PC-3 (cell line): Measurements from ENCODE around the gene CXCR3. TPM values are rescaled to one million over a fixed set of nuclear protein-coding genes. Genes with fewer than 3 reads are reported as not detected.

Experiments used
- ATAC-seq: fragments of 200-7000 bp; cut with Tn5 transposase; 2 replicates; pipeline ENCODE4 v1.9.1; 2020; ENCODE audit warnings: mild to moderate bottlenecking, moderate library complexity
- BruUV-seq: library from RNA; stranded (reverse); fragments of 400-500 nt; replicated peaks from 2 replicates; lab custom pipeline; 2021; lab: Mats Ljungman, UMichigan
- CTCF ChIA-PET: fragments of 300-600 bp; sonication (Branson Sonifier 250); formaldehyde crosslinking; loops from one replicate; lab custom pipeline; 2022; ENCODE audit warnings: antibody characterized with exemption; lab: Charles Lee
- POLR2A ChIA-PET: fragments of 300-600 bp; sonication (Branson Sonifier 250); formaldehyde crosslinking; loops from one replicate; lab custom pipeline; 2022; ENCODE audit warnings: antibody characterized with exemption; ENCODE audit not compliant: unreplicated experiment; lab: Charles Lee
- DNase-seq: peaks from one replicate; pipeline ENCODE4 v3.0.0-alpha.2; 2015
- H2AFZ ChIP-seq: fragments of 300-600 bp; sonication (generic); 2 replicates; pipeline ENCODE4 v1.6.0; 2016; ENCODE audit warnings: antibody characterized with exemption, low read length
- H3F3A ChIP-seq: fragments of 300-600 bp; sonication (generic); one replicate; pipeline ENCODE4 v1.6.0; 2017; ENCODE audit warnings: antibody characterized with exemption, low read length, control low read depth, mild to moderate bottlenecking; ENCODE audit not compliant: unreplicated experiment
- H3K27ac ChIP-seq: fragments of 300-600 bp; sonication (generic); 2 replicates; pipeline ENCODE4 v1.5.1; 2016; ENCODE audit warnings: mild to moderate bottlenecking, low read length
- H3K27me3 ChIP-seq: fragments of 300-600 bp; sonication (generic); 2 replicates; pipeline ENCODE4 v1.6.1; 2016; ENCODE audit warnings: low read length, mixed read lengths
- H3K36me3 ChIP-seq: fragments of 300-600 bp; sonication (generic); 2 replicates; pipeline ENCODE4 v1.6.1; 2016; ENCODE audit warnings: low read depth, mixed run types, low read length, mixed read lengths
- H3K4me1 ChIP-seq: fragments of 300-600 bp; sonication (generic); 2 replicates; pipeline ENCODE4 v1.5.1; 2016; ENCODE audit warnings: low read length; ENCODE audit not compliant: insufficient read depth
- H3K4me2 ChIP-seq: fragments of 300-600 bp; sonication (generic); 2 replicates; pipeline ENCODE4 v1.6.0; 2016; ENCODE audit warnings: low read length
- H3K4me3 ChIP-seq: fragments of 300-600 bp; sonication (generic); 2 replicates; pipeline ENCODE4 v1.5.1; 2016; ENCODE audit warnings: mild to moderate bottlenecking, low read length, mixed read lengths
- H3K79me2 ChIP-seq: fragments of 300-600 bp; sonication (generic); 2 replicates; pipeline ENCODE4 v1.6.1; 2017; ENCODE audit warnings: low read length, mixed read lengths
- H3K9ac ChIP-seq: fragments of 300-600 bp; sonication (generic); 2 replicates; pipeline ENCODE4 v1.6.0; 2016; ENCODE audit warnings: mild to moderate bottlenecking, low read length
- H3K9me2 ChIP-seq: fragments of 300-600 bp; sonication (generic); replicated peaks from 2 replicates; pipeline ENCODE4 v1.6.1; 2016; ENCODE audit warnings: mixed run types, low read length, mixed read lengths
- H3K9me3 ChIP-seq: fragments of 300-600 bp; sonication (generic); 2 replicates; pipeline ENCODE4 v1.6.1; 2016; ENCODE audit warnings: low read length, mixed read lengths
- H4K20me1 ChIP-seq: fragments of 300-600 bp; sonication (generic); 2 replicates; pipeline ENCODE4 v1.6.1; 2016; ENCODE audit warnings: low read length, mixed read lengths
- CTCF ChIP-seq: fragments of 300-600 bp; sonication (generic); conservative IDR thresholded peaks from 2 replicates; pipeline ENCODE4 v1.5.1; 2017; ENCODE audit warnings: antibody characterized with exemption, low read depth, mild to moderate bottlenecking, low read length
- EZH2 ChIP-seq: fragments of 300-600 bp; sonication (generic); IDR thresholded peaks from one replicate; pipeline ENCODE4 v1.6.1; 2017; ENCODE audit warnings: antibody characterized with exemption, mild to moderate bottlenecking, low read length; ENCODE audit not compliant: unreplicated experiment
- EZH2phosphoT487 ChIP-seq: fragments of 300-600 bp; sonication (generic); IDR thresholded peaks from 2 replicates; pipeline ENCODE4 v1.6.1; 2018; ENCODE audit warnings: mild to moderate bottlenecking, antibody characterized with exemption, low read length, borderline replicate concordance
- intact Hi-C: fragments of 100-400 bp; cut with micrococcal nuclease; formaldehyde crosslinking; loops from 2 replicates; pipeline ENCODE4 v1.9.0; 2023
- total RNA-seq: library from RNA; depleted of rRNA; stranded (reverse); fragments of >200 nt; gene quantifications from 2 replicates; pipeline ENCODE4 v1.2.3, GENCODE V29; 2014

The CXCR3 gene
- total RNA-seq, 1 experiment from 2014 or later: not detected

- no peak overlapping the region for H3K4me3 ChIP-seq
- TF ChIP-seq EZH2 (no peak), EZH2phosphoT487 (no peak), CTCF (no peak)
- no peaks in the 10 kb centered on the region for H3K9me2 ChIP-seq
- no peaks in the 10 kb centered on the region for H3K27me3 ChIP-seq
- ChIA-PET CTCF (no interaction called here), POLR2A (no interaction called here)
- H3K36me3 ChIP-seq: peaks cover 2% of the 10 kb centered on the region; the same call in 1 of the 2 replicates
- H3K9ac ChIP-seq: no peak overlapping the region
- no peak for ATAC-seq
- intact Hi-C loops: no loop called here
- H3K79me2 ChIP-seq: no peaks in the 10 kb centered on the region
- H3K9me3 ChIP-seq: no peaks in the 10 kb centered on the region
- no peak overlapping the region for H3K4me2 ChIP-seq
- H2AFZ ChIP-seq: no peak overlapping the region
- H3K4me1 ChIP-seq: peaks cover 6% of the 10 kb centered on the region
- no peaks in the 10 kb centered on the region for H4K20me1 ChIP-seq
- BruUV-seq: no TSS peak
- H3F3A ChIP-seq: no peaks in the 10 kb centered on the region
- no peak overlapping the region for H3K27ac ChIP-seq
- DNase-seq: no peak
Observed at GRCh38 chrX:71617742-71618141, 569 bp downstream of the CXCR3 start.

DNA sequence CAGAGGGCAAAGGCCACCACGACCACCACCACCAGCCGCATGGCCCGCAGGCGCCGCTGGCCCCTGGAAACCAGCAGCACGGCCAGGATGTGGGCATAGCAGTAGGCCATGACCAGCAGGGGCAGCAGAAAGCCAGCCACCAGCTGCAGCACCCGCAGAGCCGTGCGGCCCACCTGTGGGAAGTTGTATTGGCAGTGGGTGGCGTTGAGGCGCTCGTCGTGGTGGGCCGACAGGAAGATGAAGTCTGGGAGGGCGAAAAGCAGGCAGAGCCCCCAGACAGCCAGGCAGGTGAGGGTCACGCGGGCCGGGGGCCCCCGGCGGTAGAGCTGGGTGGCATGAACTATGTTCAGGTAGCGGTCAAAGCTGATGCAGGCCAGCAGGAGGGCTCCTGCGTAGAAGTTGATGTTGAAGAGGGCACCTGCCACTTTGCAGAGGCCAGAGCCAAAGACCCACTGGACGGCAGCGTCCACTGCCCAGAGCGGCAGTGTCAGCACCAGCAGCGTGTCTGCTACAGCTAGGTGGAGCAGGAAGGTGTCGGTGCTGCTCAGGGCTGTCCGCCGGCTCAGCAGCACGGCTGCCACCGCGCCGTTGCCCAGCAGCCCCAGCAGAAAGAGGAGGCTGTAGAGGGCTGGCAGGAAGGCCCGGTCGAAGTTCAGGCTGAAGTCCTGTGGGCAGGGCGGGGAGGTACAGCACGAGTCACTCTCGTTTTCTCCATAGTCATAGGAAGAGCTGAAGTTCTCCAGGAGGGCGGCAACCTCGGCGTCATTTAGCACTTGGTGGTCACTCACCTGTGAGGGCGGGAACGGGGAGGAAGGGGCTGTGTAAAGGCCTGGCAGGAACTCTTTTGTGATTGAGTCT lies 1.4 kb downstream of the CXCR3 start:
- no peak overlapping the region for H3K27ac ChIP-seq
- DNase-seq (no peak), ATAC-seq (peak; percentile 37; the same call in 1 of the 2 replicates)
- H3K4me1 ChIP-seq: no peaks in the 10 kb centered on the region
- H2AFZ ChIP-seq: no peak overlapping the region
- intact Hi-C loops: no loop called here
- H3K9ac ChIP-seq: no peak overlapping the region
- no peaks in the 10 kb centered on the region for H3K9me2 ChIP-seq
- no TSS peak for BruUV-seq
- H3K9me3 ChIP-seq: no peaks in the 10 kb centered on the region
- H3K4me2 ChIP-seq: no peak overlapping the region
- no peaks in the 10 kb centered on the region for H3F3A ChIP-seq
- POLR2A ChIA-PET: no interaction called here
- no peak for TF ChIP-seq EZH2
- peaks cover 2% of the 10 kb centered on the region; the same call in 1 of the 2 replicates for H3K36me3 ChIP-seq
- H3K4me3 ChIP-seq: no peak overlapping the region
- H3K27me3 ChIP-seq: no peaks in the 10 kb centered on the region
- CTCF ChIA-PET: no interaction called here
- no peaks in the 10 kb centered on the region for H3K79me2 ChIP-seq
- H4K20me1 ChIP-seq: no peaks in the 10 kb centered on the region

DNA sequence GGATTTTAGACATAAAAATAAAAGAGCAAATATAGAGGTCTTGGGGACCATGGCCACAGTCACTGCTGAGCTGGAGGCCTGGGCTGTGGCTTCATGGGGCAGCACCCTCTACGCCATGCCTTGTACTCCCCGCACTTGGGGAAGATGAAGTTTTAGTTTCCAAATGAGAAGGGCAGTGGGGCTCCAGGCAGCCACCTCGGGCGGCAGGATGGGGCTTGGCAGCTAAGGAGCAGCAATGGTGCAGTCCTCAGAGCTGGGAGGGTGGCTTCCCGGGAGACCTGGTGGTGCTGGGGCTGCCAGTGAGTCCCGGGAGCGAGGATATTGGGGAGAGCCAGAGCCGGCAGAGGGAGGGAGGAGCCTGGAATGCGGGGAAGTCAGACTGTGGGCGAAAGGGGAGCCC lies 2.4 kb downstream of the CXCR3 start:
- POLR2A ChIA-PET: no interaction called here
- no TSS peak for BruUV-seq
- CTCF ChIA-PET: no interaction called here

More for the DNA sequence above, 2.4 kb downstream of the CXCR3 start:
- Histone ChIP-seq H3K27ac (no peak overlapping the region), H3K4me3 (no peak overlapping the region), H3F3A (no peaks in the 10 kb centered on the region), H3K27me3 (no peaks in the 10 kb centered on the region), H2AFZ (no peak overlapping the region), H3K9me2 (no peaks in the 10 kb centered on the region), H3K36me3 (peaks cover 2% of the 10 kb centered on the region; the same call in 1 of the 2 replicates), H4K20me1 (no peaks in the 10 kb centered on the region), H3K4me1 (no peaks in the 10 kb centered on the region), H3K79me2 (no peaks in the 10 kb centered on the region), H3K9ac (no peak overlapping the region), H3K4me2 (no peak overlapping the region), H3K9me3 (no peaks in the 10 kb centered on the region)
- ATAC-seq: no peak
- TF ChIP-seq CTCF (no peak), EZH2phosphoT487 (no peak), EZH2 (no peak)
- DNase-seq: no peak
- intact Hi-C loops: no loop called here
